SK-N-DZ (cell line): ENCODE measurements around the gene RAB7B.

Experiments used
- DNase-seq: peaks from one replicate; pipeline ENCODE4 v3.0.0-alpha.2; 2015; ENCODE audit warnings: low spot score

The RAB7B gene

GRCh38 chr1:205927676-205928075 lies 75.5 kb downstream of the RAB7B start:
- no peak for DNase-seq

GRCh38 chr1:205927247-205927646 lies 75.9 kb downstream of the RAB7B start:
- DNase-seq: no peak
